Measurements from ENCODE around the gene ERMN. TPM values are rescaled to one million over a fixed set of nuclear protein-coding genes. Genes with fewer than 3 reads are reported as not detected.

Gene ERMN
- total RNA-seq, 2 donors from 2014 or later: 0.11 to 0.37 TPM

DNA sequence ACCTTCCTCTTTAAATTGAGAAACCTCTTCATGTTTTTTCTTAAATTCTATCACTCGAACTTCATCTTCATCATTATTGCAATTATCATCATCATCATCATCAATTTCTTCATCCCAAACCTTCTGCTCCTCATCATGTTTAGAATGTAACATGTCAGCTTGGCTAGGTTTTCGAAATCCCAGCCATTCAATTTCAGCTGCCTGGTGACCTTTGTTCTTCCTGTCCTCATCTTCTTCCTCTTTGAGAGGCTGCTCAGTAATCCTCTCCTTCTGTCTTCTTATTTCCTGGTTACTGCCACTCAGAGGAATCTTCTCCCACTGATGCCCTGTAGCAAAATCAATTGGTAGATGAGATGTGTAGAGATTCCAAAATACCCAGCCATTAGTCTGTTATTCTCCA is 4.2 kb downstream of the ERMN start:
- Histone ChIP-seq H3K4me3 (no peak overlapping the region), H3K9ac (ENCODE audit: low read depth in 2 of 2, low read length in 2 of 2) (no peak overlapping the region), H3K27me3 (no peaks in the 10 kb centered on the region), H3K9me3 (no peaks in the 10 kb centered on the region), H3K4me1 (no peaks in the 10 kb centered on the region), H3K36me3 (no peaks in the 10 kb centered on the region), H3K27ac (no peak overlapping the region)
- TF ChIP-seq, protein P1, sequence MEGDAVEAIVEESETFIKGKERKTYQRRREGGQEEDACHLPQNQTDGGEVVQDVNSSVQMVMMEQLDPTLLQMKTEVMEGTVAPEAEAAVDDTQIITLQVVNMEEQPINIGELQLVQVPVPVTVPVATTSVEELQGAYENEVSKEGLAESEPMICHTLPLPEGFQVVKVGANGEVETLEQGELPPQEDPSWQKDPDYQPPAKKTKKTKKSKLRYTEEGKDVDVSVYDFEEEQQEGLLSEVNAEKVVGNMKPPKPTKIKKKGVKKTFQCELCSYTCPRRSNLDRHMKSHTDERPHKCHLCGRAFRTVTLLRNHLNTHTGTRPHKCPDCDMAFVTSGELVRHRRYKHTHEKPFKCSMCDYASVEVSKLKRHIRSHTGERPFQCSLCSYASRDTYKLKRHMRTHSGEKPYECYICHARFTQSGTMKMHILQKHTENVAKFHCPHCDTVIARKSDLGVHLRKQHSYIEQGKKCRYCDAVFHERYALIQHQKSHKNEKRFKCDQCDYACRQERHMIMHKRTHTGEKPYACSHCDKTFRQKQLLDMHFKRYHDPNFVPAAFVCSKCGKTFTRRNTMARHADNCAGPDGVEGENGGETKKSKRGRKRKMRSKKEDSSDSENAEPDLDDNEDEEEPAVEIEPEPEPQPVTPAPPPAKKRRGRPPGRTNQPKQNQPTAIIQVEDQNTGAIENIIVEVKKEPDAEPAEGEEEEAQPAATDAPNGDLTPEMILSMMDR (IDR thresholded peaks at IDR 0.05): no peak
- intact Hi-C loops (cut with DNase I): loop anchor here (10.0 kb wide), 1 partner anchor 693 kb away; no protein-coding TSS in a partner anchor
- DNase-seq: no peak

- no peaks in the 10 kb centered on the region for H3K9me3 ChIP-seq
- intact Hi-C loops (cut with DNase I): loop anchor here (10.0 kb wide), 1 partner anchor 694 kb away; no protein-coding TSS in a partner anchor
- H3K4me3 ChIP-seq: no peak overlapping the region
- TF ChIP-seq, protein P1 (IDR thresholded peaks at IDR 0.05): no peak
- H3K27ac ChIP-seq: no peak overlapping the region
- H3K27me3 ChIP-seq: no peaks in the 10 kb centered on the region
- H3K4me1 ChIP-seq: no peaks in the 10 kb centered on the region
- no peak overlapping the region for H3K9ac ChIP-seq (ENCODE audit: low read depth in 2 of 2, low read length in 2 of 2)
- no peaks in the 10 kb centered on the region for H3K36me3 ChIP-seq
- DNase-seq: no peak
Observed at GRCh38 chr2:157320409-157320808, 5.2 kb downstream of the ERMN start.

- H3K4me1 ChIP-seq: no peaks in the 10 kb centered on the region
- no peaks in the 10 kb centered on the region for H3K27me3 ChIP-seq
- TF ChIP-seq, protein P1 (IDR thresholded peaks at IDR 0.05): no peak
- H3K27ac ChIP-seq: no peak overlapping the region
- H3K36me3 ChIP-seq: no peaks in the 10 kb centered on the region
- H3K4me3 ChIP-seq: no peak overlapping the region
- no peak for DNase-seq
- intact Hi-C loops (cut with DNase I): loop anchor here (10.0 kb wide), 1 partner anchor 695 kb away; no protein-coding TSS in a partner anchor
- no peaks in the 10 kb centered on the region for H3K9me3 ChIP-seq
- H3K9ac ChIP-seq (ENCODE audit: low read depth in 2 of 2, low read length in 2 of 2): no peak overlapping the region
Observed at GRCh38 chr2:157319795-157320194, 5.8 kb downstream of the ERMN start.

DNA sequence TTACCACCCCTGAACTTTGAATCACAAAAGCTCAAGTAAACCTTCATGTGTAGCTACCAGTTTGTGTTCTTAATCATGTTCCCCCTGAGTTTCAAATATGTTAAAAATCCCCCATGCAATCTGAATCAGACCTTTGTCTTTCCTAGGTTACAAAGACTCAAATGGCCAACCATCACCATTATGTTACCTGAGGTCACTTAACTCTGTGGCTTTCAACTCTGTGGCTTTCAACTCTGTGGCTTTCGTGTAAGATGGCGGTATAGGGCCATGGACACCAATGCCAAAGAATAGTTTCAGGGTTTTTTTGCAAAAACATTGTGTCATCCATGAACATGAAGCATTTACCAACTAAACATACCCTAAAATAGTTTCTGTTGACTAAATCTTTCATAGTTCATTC is 6.7 kb downstream of the ERMN start:
- intact Hi-C loops (cut with DNase I): no loop called here
- no peak for DNase-seq
- Histone ChIP-seq H3K4me3 (no peak overlapping the region), H3K27ac (no peak overlapping the region), H3K4me1 (no peaks in the 10 kb centered on the region), H3K27me3 (no peaks in the 10 kb centered on the region), H3K9ac (ENCODE audit: low read depth in 2 of 2, low read length in 2 of 2) (no peak overlapping the region), H3K9me3 (no peaks in the 10 kb centered on the region), H3K36me3 (no peaks in the 10 kb centered on the region)
- TF ChIP-seq, protein P1 (IDR thresholded peaks at IDR 0.05): no peak

DNA sequence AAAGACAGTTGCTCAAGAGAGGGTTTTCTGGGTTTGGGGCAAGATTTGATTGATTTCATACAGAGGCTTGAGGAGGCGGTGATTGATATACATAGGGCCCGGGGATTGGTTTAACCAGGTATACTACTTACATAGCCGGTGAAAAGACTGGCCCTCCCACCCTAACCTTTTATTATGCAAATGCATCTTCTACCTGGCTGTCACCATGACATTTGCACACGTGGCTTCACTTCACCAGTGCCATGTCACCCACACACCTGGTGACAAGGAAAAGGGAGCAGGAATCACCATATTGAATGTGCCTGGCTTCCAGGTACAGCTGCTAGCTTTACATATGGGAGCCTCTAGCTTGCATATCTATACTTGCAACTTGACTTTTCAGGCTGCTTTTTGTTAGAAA is 9.7 kb downstream of the ERMN start:
- no peak overlapping the region for H3K9ac ChIP-seq (ENCODE audit: low read depth in 2 of 2, low read length in 2 of 2)
- DNase-seq: no peak
- intact Hi-C loops (cut with DNase I): no loop called here
- H3K9me3 ChIP-seq: no peaks in the 10 kb centered on the region
- TF ChIP-seq, protein P1 (IDR thresholded peaks at IDR 0.05): no peak
- no peak overlapping the region for H3K27ac ChIP-seq
- H3K27me3 ChIP-seq: no peaks in the 10 kb centered on the region
- H3K36me3 ChIP-seq: no peaks in the 10 kb centered on the region
- H3K4me1 ChIP-seq: no peaks in the 10 kb centered on the region
- H3K4me3 ChIP-seq: no peak overlapping the region
